DOHH2 (cell line): ENCODE measurements around the gene EPG5.

Source experiments
- CTCF ChIP-seq: fragments of 200-600 bp; sonication (generic); IDR thresholded peaks from one replicate; pipeline ENCODE4 v1.5.1; 2014; ENCODE audit warnings: antibody characterized with exemption, mild to moderate bottlenecking, low read depth, low read length; ENCODE audit not compliant: poor library complexity, severe bottlenecking
- EZH2phosphoT487 ChIP-seq: fragments of 200-600 bp; sonication (generic); IDR thresholded peaks from 2 replicates; pipeline ENCODE4 v1.6.1; 2017; ENCODE audit warnings: borderline replicate concordance, mild to moderate bottlenecking, antibody characterized with exemption, low read length, moderate library complexity, mixed read lengths

GRCh38 chr18:45945669-45946068 lies 21.5 kb downstream of the EPG5 start:
- no peak for TF ChIP-seq CTCF
- TF ChIP-seq EZH2phosphoT487 = no peak
